ENCODE data around the gene ABCF2.
A peak's percentile ranks its signal among the peaks of the same experiment; 100 is the strongest.

ABCF2 gene

GRCh38 chr7:151185762-151186639 lies 41.0 kb downstream of the ABCF2 start:
- Histone ChIP-seq H2BK12ac (ENCODE audit: low read length) (no peak overlapping the region), H2BK15ac (ENCODE audit: low read length) (peak overlapping the region; percentile 73), H2AFZ (ENCODE audit: low read length) (no peak overlapping the region), H3K36me3 (replicated peaks in 1 of 2; ENCODE audit: control insufficient read depth in 2 of 2, insufficient read depth in 2 of 2, low read length in 2 of 2) (no peaks in the 10 kb centered on the region), H3K4me1 (ENCODE audit: control insufficient read depth in 2 of 2, insufficient read depth in 1 of 2, low read depth in 1 of 2, low read length in 2 of 2) (no peaks in the 10 kb centered on the region), H4K91ac (ENCODE audit: low read depth, low read length, poor library complexity) (no peak overlapping the region), H2BK120ac (ENCODE audit: low read depth, low read length) (no peak overlapping the region), H3K9ac (ENCODE audit: low read depth, low read length, poor library complexity) (no peak overlapping the region), H3K4me2 (ENCODE audit: insufficient read depth, low read length, poor library complexity, severe bottlenecking) (no peak overlapping the region), H3K14ac (ENCODE audit: low read length) (peak overlapping the region; percentile 97), H3K27ac (replicated peaks; ENCODE audit: low read length) (no peak overlapping the region), H3K27me3 (ENCODE audit: control insufficient read depth in 3 of 3, insufficient read depth in 3 of 3, low read depth in 1 of 3, low read length in 3 of 3) (peaks cover 0 to 53% (median 0%) of the 10 kb centered on the region in 3 experiments), H3K18ac (ENCODE audit: low read length) (peak overlapping the region; percentile 69), H2AK5ac (ENCODE audit: low read depth, low read length) (peak overlapping the region; percentile 93), H3K4me3 (ENCODE audit: low read length in 2 of 2) (no peak overlapping the region), H3K9me3 (replicated peaks in 1 of 2; ENCODE audit: control insufficient read depth in 2 of 2, insufficient read depth in 1 of 2, low read depth in 1 of 2, low read length in 2 of 2) (no peaks in the 10 kb centered on the region), H3K23ac (ENCODE audit: low read depth, low read length, poor library complexity) (peak overlapping the region; percentile 11), H3K4ac (ENCODE audit: low read length) (no peak overlapping the region), H3K79me1 (ENCODE audit: low read depth, low read length) (peaks cover 1% of the 10 kb centered on the region), H2BK5ac (ENCODE audit: low read length) (peak overlapping the region; percentile 50), H4K8ac (ENCODE audit: low read depth, low read length) (no peak overlapping the region)
- WGBS, 2 donors (ENCODE audit: extremely low coverage in 2 of 2, insufficient read length in 2 of 2, insufficient replicate concordance in 1 of 2) = no CpG with 5 or more reads among the region's 16 CpGs
- no peak for DNase-seq (ENCODE audit: low spot score)

GRCh38 chr7:151181011-151181431 lies 46.0 kb downstream of the ABCF2 start:
- Histone ChIP-seq H2AFZ (ENCODE audit: low read length) (no peak overlapping the region), H3K4me1 (ENCODE audit: control insufficient read depth in 2 of 2, insufficient read depth in 1 of 2, low read depth in 1 of 2, low read length in 2 of 2) (peaks cover 0 to 3% of the 10 kb centered on the region in 2 donors), H3K27me3 (ENCODE audit: control insufficient read depth in 3 of 3, insufficient read depth in 3 of 3, low read depth in 1 of 3, low read length in 3 of 3) (peaks cover 0 to 45% (median 6%) of the 10 kb centered on the region in 3 experiments), H3K9ac (ENCODE audit: low read depth, low read length, poor library complexity) (peak overlapping the region; percentile 38), H2BK12ac (ENCODE audit: low read length) (no peak overlapping the region), H2AK5ac (ENCODE audit: low read depth, low read length) (no peak overlapping the region), H3K14ac (ENCODE audit: low read length) (peak overlapping the region; percentile 90), H3K4ac (ENCODE audit: low read length) (no peak overlapping the region), H3K79me1 (ENCODE audit: low read depth, low read length) (no peaks in the 10 kb centered on the region), H4K8ac (ENCODE audit: low read depth, low read length) (no peak overlapping the region), H2BK5ac (ENCODE audit: low read length) (no peak overlapping the region), H3K9me3 (replicated peaks in 1 of 2; ENCODE audit: control insufficient read depth in 2 of 2, insufficient read depth in 1 of 2, low read depth in 1 of 2, low read length in 2 of 2) (no peaks in the 10 kb centered on the region), H4K91ac (ENCODE audit: low read depth, low read length, poor library complexity) (no peak overlapping the region), H3K23ac (ENCODE audit: low read depth, low read length, poor library complexity) (peak overlapping the region; percentile 68), H3K27ac (replicated peaks; ENCODE audit: low read length) (no peak overlapping the region), H3K4me2 (ENCODE audit: insufficient read depth, low read length, poor library complexity, severe bottlenecking) (no peak overlapping the region), H2BK15ac (ENCODE audit: low read length) (peak overlapping the region; percentile 72), H2BK120ac (ENCODE audit: low read depth, low read length) (no peak overlapping the region), H3K36me3 (replicated peaks in 1 of 2; ENCODE audit: control insufficient read depth in 2 of 2, insufficient read depth in 2 of 2, low read length in 2 of 2) (no peaks in the 10 kb centered on the region), H3K4me3 (ENCODE audit: low read length in 2 of 2) (no peak overlapping the region), H3K18ac (ENCODE audit: low read length) (peak overlapping the region; percentile 40)
- no CpG with 5 or more reads among the region's 22 CpGs for WGBS, 2 donors (ENCODE audit: extremely low coverage in 2 of 2, insufficient read length in 2 of 2, insufficient replicate concordance in 1 of 2)
- DNase-seq (ENCODE audit: low spot score) = no peak

GRCh38 chr7:151179946-151180345 lies 47.1 kb downstream of the ABCF2 start:
- Histone ChIP-seq H2BK15ac (ENCODE audit: low read length) (no peak overlapping the region), H2AK5ac (ENCODE audit: low read depth, low read length) (no peak overlapping the region), H2BK12ac (ENCODE audit: low read length) (no peak overlapping the region), H3K9me3 (replicated peaks in 1 of 2; ENCODE audit: control insufficient read depth in 2 of 2, insufficient read depth in 1 of 2, low read depth in 1 of 2, low read length in 2 of 2) (peaks cover 0 to under 1% of the 10 kb centered on the region in 2 donors), H2AFZ (ENCODE audit: low read length) (no peak overlapping the region), H3K14ac (ENCODE audit: low read length) (no peak overlapping the region), H2BK5ac (ENCODE audit: low read length) (no peak overlapping the region), H3K18ac (ENCODE audit: low read length) (peak overlapping the region; percentile 44), H3K36me3 (replicated peaks in 1 of 2; ENCODE audit: control insufficient read depth in 2 of 2, insufficient read depth in 2 of 2, low read length in 2 of 2) (no peaks in the 10 kb centered on the region), H3K27me3 (ENCODE audit: control insufficient read depth in 3 of 3, insufficient read depth in 3 of 3, low read depth in 1 of 3, low read length in 3 of 3) (peaks cover 2 to 52% (median 15%) of the 10 kb centered on the region in 3 experiments), H3K27ac (replicated peaks; ENCODE audit: low read length) (no peak overlapping the region), H3K4me2 (ENCODE audit: insufficient read depth, low read length, poor library complexity, severe bottlenecking) (no peak overlapping the region), H3K79me1 (ENCODE audit: low read depth, low read length) (no peaks in the 10 kb centered on the region), H4K8ac (ENCODE audit: low read depth, low read length) (no peak overlapping the region), H3K9ac (ENCODE audit: low read depth, low read length, poor library complexity) (no peak overlapping the region), H3K4ac (ENCODE audit: low read length) (no peak overlapping the region), H2BK120ac (ENCODE audit: low read depth, low read length) (no peak overlapping the region), H3K4me1 (ENCODE audit: control insufficient read depth in 2 of 2, insufficient read depth in 1 of 2, low read depth in 1 of 2, low read length in 2 of 2) (peaks cover 0 to 3% of the 10 kb centered on the region in 2 donors), H4K91ac (ENCODE audit: low read depth, low read length, poor library complexity) (no peak overlapping the region), H3K23ac (ENCODE audit: low read depth, low read length, poor library complexity) (peak overlapping the region; percentile 75), H3K4me3 (ENCODE audit: low read length in 2 of 2) (no peak overlapping the region)
- WGBS, 2 donors (ENCODE audit: extremely low coverage in 2 of 2, insufficient read length in 2 of 2, insufficient replicate concordance in 1 of 2) = no CpG with 5 or more reads among the region's 4 CpGs
- no peak for DNase-seq (ENCODE audit: low spot score)

- peaks cover 0 to 3% of the 10 kb centered on the region in 2 donors for H3K4me1 ChIP-seq (ENCODE audit: control insufficient read depth in 2 of 2, insufficient read depth in 1 of 2, low read depth in 1 of 2, low read length in 2 of 2)
- no peak overlapping the region for H3K14ac ChIP-seq (ENCODE audit: low read length)
- H2BK120ac ChIP-seq (ENCODE audit: low read depth, low read length) = no peak overlapping the region
- H3K4ac ChIP-seq (ENCODE audit: low read length) = no peak overlapping the region
- no CpG with 5 or more reads among the region's 8 CpGs for WGBS, 2 donors (ENCODE audit: extremely low coverage in 2 of 2, insufficient read length in 2 of 2, insufficient replicate concordance in 1 of 2)
- H2AFZ ChIP-seq (ENCODE audit: low read length) = no peak overlapping the region
- no peak overlapping the region for H3K23ac ChIP-seq (ENCODE audit: low read depth, low read length, poor library complexity)
- DNase-seq (ENCODE audit: low spot score) = no peak
- H2BK15ac ChIP-seq (ENCODE audit: low read length) = no peak overlapping the region
- H2AK5ac ChIP-seq (ENCODE audit: low read depth, low read length) = no peak overlapping the region
- H4K8ac ChIP-seq (ENCODE audit: low read depth, low read length) = no peak overlapping the region
- H3K4me2 ChIP-seq (ENCODE audit: insufficient read depth, low read length, poor library complexity, severe bottlenecking) = no peak overlapping the region
- no peaks in the 10 kb centered on the region for H3K79me1 ChIP-seq (ENCODE audit: low read depth, low read length)
- H3K36me3 ChIP-seq (replicated peaks in 1 of 2; ENCODE audit: control insufficient read depth in 2 of 2, insufficient read depth in 2 of 2, low read length in 2 of 2) = no peaks in the 10 kb centered on the region
- H3K9ac ChIP-seq (ENCODE audit: low read depth, low read length, poor library complexity) = no peak overlapping the region
- no peak overlapping the region for H3K27ac ChIP-seq (replicated peaks; ENCODE audit: low read length)
- H3K9me3 ChIP-seq (replicated peaks in 1 of 2; ENCODE audit: control insufficient read depth in 2 of 2, insufficient read depth in 1 of 2, low read depth in 1 of 2, low read length in 2 of 2) = peaks cover 0 to 4% of the 10 kb centered on the region in 2 donors
- H3K18ac ChIP-seq (ENCODE audit: low read length) = no peak overlapping the region
- H3K27me3 ChIP-seq (ENCODE audit: control insufficient read depth in 3 of 3, insufficient read depth in 3 of 3, low read depth in 1 of 3, low read length in 3 of 3) = peaks cover 2 to 52% (median 15%) of the 10 kb centered on the region in 3 experiments
- no peak overlapping the region for H4K91ac ChIP-seq (ENCODE audit: low read depth, low read length, poor library complexity)
- H2BK5ac ChIP-seq (ENCODE audit: low read length) = no peak overlapping the region
- no peak overlapping the region for H3K4me3 ChIP-seq (ENCODE audit: low read length in 2 of 2)
- H2BK12ac ChIP-seq (ENCODE audit: low read length) = no peak overlapping the region
Observed at GRCh38 chr7:151179287-151179860, 47.6 kb downstream of the ABCF2 start.

All from neuronal stem cell (in vitro differentiated cells).